OCI-LY7 (cell line): ENCODE results near the gene BAHD1. TPM values are rescaled to one million over a fixed set of nuclear protein-coding genes. Genes with fewer than 3 reads are reported as not detected.

ENCODE experiments used
- BruUV-seq: library from RNA; stranded (reverse); fragments of 400-500 nt; replicated peaks from 2 replicates; lab custom pipeline; 2021; lab: Mats Ljungman, UMichigan
- CTCF ChIA-PET: fragments of 300-600 bp; sonication (Branson Sonifier 250); formaldehyde crosslinking; loops from one replicate; lab custom pipeline; 2022; ENCODE audit warnings: antibody characterized with exemption; ENCODE audit not compliant: unreplicated experiment; lab: Charles Lee
- POLR2A ChIA-PET: fragments of 300-600 bp; sonication (Branson Sonifier 250); formaldehyde crosslinking; loops from one replicate; lab custom pipeline; 2022; ENCODE audit warnings: antibody characterized with exemption; lab: Charles Lee
- DNase-seq: peaks from one replicate; pipeline ENCODE4 v3.0.0-alpha.2; 2015; ENCODE audit warnings: low spot score
- H2AFZ ChIP-seq: fragments of 200-600 bp; sonication (generic), shearing (Covaris generic); 2 replicates; pipeline ENCODE4 v1.6.1; 2014; ENCODE audit warnings: mild to moderate bottlenecking, antibody characterized with exemption, low read length, moderate library complexity
- H3K27ac ChIP-seq: fragments of 200-600 bp; sonication (generic); 2 replicates; pipeline ENCODE4 v1.5.1; 2014; ENCODE audit warnings: mixed run types, low read depth, mild to moderate bottlenecking, moderate library complexity, low read length, inconsistent platforms; ENCODE audit not compliant: poor library complexity, severe bottlenecking
- H3K36me3 ChIP-seq: fragments of 200-600 bp; sonication (generic); 2 replicates; pipeline ENCODE4 v1.6.1; 2014; ENCODE audit warnings: mild to moderate bottlenecking, antibody characterized with exemption, low read length, moderate library complexity, mixed read lengths; ENCODE audit not compliant: insufficient read depth
- H3K4me1 ChIP-seq: fragments of 200-600 bp; sonication (generic); 2 replicates; pipeline ENCODE4 v1.5.1; 2014; ENCODE audit warnings: mild to moderate bottlenecking, low read length; ENCODE audit not compliant: insufficient read depth, poor library complexity, severe bottlenecking
- H3K4me2 ChIP-seq: fragments of 200-600 bp; sonication (generic); 2 replicates; pipeline ENCODE4 v1.6.1; 2014; ENCODE audit warnings: mild to moderate bottlenecking, low read length
- H3K4me3 ChIP-seq: fragments of 200-600 bp; sonication (generic); 2 replicates; pipeline ENCODE4 v1.5.1; 2014; ENCODE audit warnings: mild to moderate bottlenecking, low read depth, low read length; ENCODE audit not compliant: poor library complexity, severe bottlenecking
- H3K79me2 ChIP-seq: fragments of 200-600 bp; sonication (generic); 2 replicates; pipeline ENCODE4 v1.6.1; 2016; ENCODE audit warnings: low read depth, mild to moderate bottlenecking, low read length, moderate library complexity, mixed read lengths; ENCODE audit not compliant: insufficient read depth
- H3K9me2 ChIP-seq: fragments of 200-600 bp; sonication (generic); 2 replicates; pipeline ENCODE4 v1.6.1; 2016; ENCODE audit warnings: mild to moderate bottlenecking, low read length, mixed read lengths; ENCODE audit not compliant: insufficient read depth
- H3K9me3 ChIP-seq: fragments of 200-600 bp; sonication (generic); 2 replicates; pipeline ENCODE4 v1.6.1; 2014; ENCODE audit warnings: mild to moderate bottlenecking, mixed run types, low read length, mixed read lengths
- H4K20me1 ChIP-seq: fragments of 200-600 bp; sonication (generic); 2 replicates; pipeline ENCODE4 v1.6.1; 2014; ENCODE audit warnings: mild to moderate bottlenecking, antibody characterized with exemption, low read length, moderate library complexity, mixed read lengths; ENCODE audit not compliant: insufficient read depth
- EZH2phosphoT487 ChIP-seq: fragments of 200-600 bp; sonication (generic); IDR thresholded peaks from 2 replicates; pipeline ENCODE4 v1.6.1; 2018; ENCODE audit warnings: low read depth, borderline replicate concordance, mild to moderate bottlenecking, mixed run types, antibody characterized with exemption, low read length, moderate library complexity, mixed read lengths
- intact Hi-C: fragments of 100-400 bp; cut with micrococcal nuclease; formaldehyde crosslinking; loops from one replicate; pipeline ENCODE4 v1.10.0; 2022; ENCODE audit not compliant: unreplicated experiment
- total RNA-seq, 2 experiments: library from RNA; depleted of rRNA in 1 of 2; stranded (reverse); fragments of >200 nt in 1 of 2; shearing (Covaris generic) in 1 of 2; gene quantifications; 2 replicates each; pipeline ENCODE4 v1.2.3, GENCODE V29; 2014 to 2022
- TF ChIP-seq, protein P1 (sequence below): fragments of 200-600 bp; sonication (generic); conservative IDR thresholded peaks from 2 replicates; pipeline ENCODE4 v1.5.1; 2014; ENCODE audit warnings: mild to moderate bottlenecking, antibody characterized with exemption, low read length, moderate library complexity, mixed read lengths

Gene BAHD1
- total RNA-seq, 2 experiments from 2014 or later: 15.0 to 22.3 TPM

DNA sequence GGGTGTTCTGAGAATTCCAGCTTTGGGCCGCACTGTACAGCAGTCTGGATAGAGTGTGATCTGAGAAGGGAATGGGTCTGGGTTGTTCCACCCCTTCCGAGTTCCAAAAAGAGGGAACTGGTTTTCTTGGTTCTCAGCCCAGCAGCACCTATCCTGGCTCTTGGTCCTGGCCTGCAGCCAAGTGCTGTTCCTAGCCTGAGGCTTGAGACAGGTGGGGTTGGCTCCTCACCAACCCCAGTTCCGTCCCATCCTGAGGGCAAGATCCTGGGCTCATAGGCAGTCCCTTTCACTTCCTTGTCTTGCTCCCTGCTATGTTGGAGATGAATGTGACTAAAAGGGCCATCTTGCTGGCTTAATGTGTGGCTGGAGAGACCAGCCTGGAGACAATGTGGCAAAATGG lies 20.0 kb upstream of the BAHD1 start:
- H3K4me2 ChIP-seq: no peak overlapping the region
- H3K27ac ChIP-seq: no peak overlapping the region
- H3K4me3 ChIP-seq: no peak overlapping the region
- no peak for TF ChIP-seq EZH2phosphoT487
- TF ChIP-seq, protein P1, sequence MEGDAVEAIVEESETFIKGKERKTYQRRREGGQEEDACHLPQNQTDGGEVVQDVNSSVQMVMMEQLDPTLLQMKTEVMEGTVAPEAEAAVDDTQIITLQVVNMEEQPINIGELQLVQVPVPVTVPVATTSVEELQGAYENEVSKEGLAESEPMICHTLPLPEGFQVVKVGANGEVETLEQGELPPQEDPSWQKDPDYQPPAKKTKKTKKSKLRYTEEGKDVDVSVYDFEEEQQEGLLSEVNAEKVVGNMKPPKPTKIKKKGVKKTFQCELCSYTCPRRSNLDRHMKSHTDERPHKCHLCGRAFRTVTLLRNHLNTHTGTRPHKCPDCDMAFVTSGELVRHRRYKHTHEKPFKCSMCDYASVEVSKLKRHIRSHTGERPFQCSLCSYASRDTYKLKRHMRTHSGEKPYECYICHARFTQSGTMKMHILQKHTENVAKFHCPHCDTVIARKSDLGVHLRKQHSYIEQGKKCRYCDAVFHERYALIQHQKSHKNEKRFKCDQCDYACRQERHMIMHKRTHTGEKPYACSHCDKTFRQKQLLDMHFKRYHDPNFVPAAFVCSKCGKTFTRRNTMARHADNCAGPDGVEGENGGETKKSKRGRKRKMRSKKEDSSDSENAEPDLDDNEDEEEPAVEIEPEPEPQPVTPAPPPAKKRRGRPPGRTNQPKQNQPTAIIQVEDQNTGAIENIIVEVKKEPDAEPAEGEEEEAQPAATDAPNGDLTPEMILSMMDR: no peak
- no peaks in the 10 kb centered on the region for H3K9me3 ChIP-seq
- no peak for DNase-seq
- CTCF ChIA-PET: no interaction called here
- H2AFZ ChIP-seq: no peak overlapping the region
- POLR2A ChIA-PET: no interaction called here
- intact Hi-C loops: no loop called here
- BruUV-seq: TSS peak; percentile 63
- no peaks in the 10 kb centered on the region for H3K9me2 ChIP-seq
- H3K4me1 ChIP-seq: no peaks in the 10 kb centered on the region
- peaks cover 3% of the 10 kb centered on the region; the same call in 1 of the 2 replicates for H3K36me3 ChIP-seq
- no peaks in the 10 kb centered on the region for H3K79me2 ChIP-seq
- no peaks in the 10 kb centered on the region for H4K20me1 ChIP-seq

DNA sequence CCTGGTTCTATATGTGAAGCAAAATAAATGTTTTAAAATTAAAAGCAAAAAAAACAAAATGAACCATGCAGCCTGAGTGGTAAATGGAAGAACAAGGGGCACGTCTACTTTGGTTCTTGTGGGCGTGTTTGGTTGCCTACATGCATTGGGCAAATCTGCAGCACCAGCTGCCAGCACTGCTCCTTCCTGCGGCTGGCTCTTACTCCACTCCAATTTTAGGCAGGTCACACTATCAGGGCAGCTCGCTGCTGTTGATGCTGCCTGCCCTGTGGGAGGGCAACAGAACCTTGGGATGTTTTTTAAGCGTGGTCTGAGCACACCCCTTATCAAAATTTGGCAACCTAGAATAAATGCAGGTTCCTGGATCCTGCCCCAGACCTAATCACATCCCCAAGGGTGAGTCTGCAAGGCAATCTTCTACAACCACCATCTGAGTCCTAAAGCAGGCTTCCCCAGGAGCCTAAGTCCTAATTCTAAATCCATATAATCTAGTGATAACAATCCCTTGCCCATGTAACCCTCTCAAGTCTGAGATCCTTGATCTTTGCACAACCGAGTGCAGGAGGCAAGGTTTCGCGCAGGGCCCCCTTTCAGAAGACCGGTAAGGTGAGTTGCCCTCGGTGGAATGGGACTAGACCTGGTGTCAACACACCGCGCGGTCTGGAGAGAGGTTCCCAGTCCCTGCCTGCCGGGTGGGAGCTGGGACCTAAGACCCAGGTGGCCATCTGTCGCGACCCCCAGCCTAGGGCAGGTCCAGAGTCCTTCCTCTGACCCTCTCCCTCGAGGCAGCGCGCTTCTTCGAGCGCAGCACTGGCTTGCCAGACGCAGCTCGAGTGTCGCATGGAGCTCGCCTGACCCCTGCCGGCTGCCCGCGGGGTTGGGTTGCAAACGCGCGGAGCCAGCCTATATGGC lies 19.3 kb upstream of the BAHD1 start:
- no peak for TF ChIP-seq EZH2phosphoT487
- TF ChIP-seq, protein P1: peak; percentile 80
- H3K4me3 ChIP-seq: no peak overlapping the region
- ChIA-PET POLR2A (no interaction called here), CTCF (no interaction called here)
- intact Hi-C loops: loop anchor here (1.0 kb wide), 3 partner anchors 53 to 98 kb away; partner anchors contain the start of gene INAFM2
- no TSS peak for BruUV-seq
- no peaks in the 10 kb centered on the region for H3K9me3 ChIP-seq
- no peaks in the 10 kb centered on the region for H3K36me3 ChIP-seq
- DNase-seq: peak; percentile 58
- no peak overlapping the region for H3K4me2 ChIP-seq
- H3K9me2 ChIP-seq: no peaks in the 10 kb centered on the region
- no peaks in the 10 kb centered on the region for H3K4me1 ChIP-seq
- no peak overlapping the region for H2AFZ ChIP-seq
- no peaks in the 10 kb centered on the region for H4K20me1 ChIP-seq
- no peak overlapping the region for H3K27ac ChIP-seq
- H3K79me2 ChIP-seq: no peaks in the 10 kb centered on the region

- Histone ChIP-seq H3K4me3 (no peak overlapping the region), H3K4me1 (no peaks in the 10 kb centered on the region)
- CTCF ChIA-PET: no interaction called here
These were observed 16.2 kb upstream of the BAHD1 start for GRCh38 chr15:40424483-40425115.

More at GRCh38 chr15:40424483-40425115, 16.2 kb upstream of the BAHD1 start:
- no peaks in the 10 kb centered on the region for H3K9me2 ChIP-seq
- POLR2A ChIA-PET: no interaction called here
- BruUV-seq: no TSS peak
- intact Hi-C loops: no loop called here
- no peaks in the 10 kb centered on the region for H3K79me2 ChIP-seq
- H2AFZ ChIP-seq: no peak overlapping the region
- H3K27ac ChIP-seq: no peak overlapping the region
- no peak overlapping the region for H3K4me2 ChIP-seq
- no peaks in the 10 kb centered on the region for H4K20me1 ChIP-seq
- no peaks in the 10 kb centered on the region for H3K36me3 ChIP-seq
- no peaks in the 10 kb centered on the region for H3K9me3 ChIP-seq
- no peak for DNase-seq
- TF ChIP-seq, protein P1: no peak
- TF ChIP-seq EZH2phosphoT487: no peak
